ENCODE measurements around the gene TTC9B.
A peak's percentile ranks its signal among the peaks of the same experiment; 100 is the strongest.

Gene TTC9B

DNA sequence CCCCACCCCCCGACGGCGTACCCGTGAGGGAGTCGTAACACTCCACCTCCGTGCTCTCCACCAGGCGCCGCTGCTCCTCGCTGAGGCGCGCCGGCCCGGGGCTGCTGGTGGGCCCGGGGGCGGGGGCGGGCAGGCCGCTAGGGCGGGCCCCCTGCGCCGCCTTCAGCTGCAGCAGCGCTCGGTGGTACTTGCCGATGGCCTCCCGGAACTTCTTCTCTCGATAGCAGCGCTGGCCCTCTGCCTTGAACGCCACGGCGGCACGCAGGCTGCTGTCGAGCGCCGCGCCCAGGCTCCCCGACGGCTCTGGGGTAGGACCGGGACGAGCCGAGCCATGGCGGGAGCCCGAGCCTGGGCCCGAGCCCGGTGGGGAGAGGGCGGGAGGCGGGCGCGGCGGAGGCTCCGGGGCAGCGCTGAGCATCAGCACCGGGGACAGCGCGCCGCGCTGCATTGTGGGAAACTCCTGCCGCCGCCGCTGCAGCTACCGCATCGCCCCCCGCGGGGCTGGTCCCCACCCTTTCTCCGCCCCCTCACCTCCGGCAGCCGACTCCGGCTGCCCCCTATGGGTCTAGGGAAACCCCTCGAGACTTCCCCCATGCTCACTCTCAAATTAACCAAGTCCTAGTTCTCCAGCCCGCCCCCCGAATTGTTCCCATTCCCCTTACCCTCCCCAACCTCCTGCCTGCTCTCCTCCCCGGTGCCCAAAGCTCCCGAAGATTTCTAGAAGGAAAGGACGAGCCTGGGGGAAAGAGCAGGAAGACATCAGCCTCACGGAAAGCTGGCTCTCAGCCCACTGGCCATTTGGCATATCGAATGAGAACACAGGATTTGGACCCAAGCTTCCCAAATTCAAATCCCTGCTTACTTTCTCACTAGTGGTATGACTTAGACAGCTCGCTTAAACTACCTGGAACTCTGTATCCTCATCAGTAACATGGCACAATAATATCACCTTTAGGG is at the start of gene TTC9B:
TSS of gene TTC9B (minus strand) at position 451 of the 957 bp plus-strand sequence. CDS start at position 448, 3 bp downstream.
- peak; percentile 36 for DNase-seq

GRCh38 chr19:40267601-40267997 is 49.4 kb upstream of the TTC9B start:
- no peak for DNase-seq

DNA sequence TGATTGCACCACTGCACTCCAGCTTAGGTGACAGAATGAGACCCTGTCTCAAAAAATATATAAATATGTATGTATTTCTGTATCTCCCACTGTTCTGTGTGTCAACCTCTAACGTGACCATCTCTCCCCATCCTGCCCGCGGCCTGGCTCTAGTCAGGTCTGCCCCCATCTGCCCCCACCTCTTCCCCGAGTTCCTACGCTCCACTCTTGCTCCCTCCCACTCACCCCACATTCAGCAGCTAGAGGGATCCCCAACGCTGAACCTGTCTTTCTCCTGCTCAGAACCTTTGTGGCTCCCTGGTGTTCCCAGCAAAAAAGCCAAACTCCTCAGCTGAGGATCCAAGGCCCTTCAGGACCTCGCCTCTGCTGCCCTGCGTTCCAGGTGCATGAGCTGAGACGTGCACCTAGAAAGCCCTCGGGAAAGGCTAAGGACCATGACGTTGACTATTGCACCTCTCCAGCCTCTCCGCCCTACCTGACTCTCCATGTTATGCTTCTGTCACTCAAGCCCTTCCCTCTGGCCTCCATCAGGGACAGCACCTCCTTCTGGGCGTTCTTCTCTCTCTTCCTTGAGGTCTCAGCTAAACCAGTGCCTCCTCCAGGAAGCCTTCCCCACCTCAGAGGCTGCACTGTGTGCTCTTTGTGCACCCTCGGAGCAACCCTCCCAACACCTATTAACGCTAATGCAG is 48.9 kb upstream of the TTC9B start:
- DNase-seq: no peak

DNA sequence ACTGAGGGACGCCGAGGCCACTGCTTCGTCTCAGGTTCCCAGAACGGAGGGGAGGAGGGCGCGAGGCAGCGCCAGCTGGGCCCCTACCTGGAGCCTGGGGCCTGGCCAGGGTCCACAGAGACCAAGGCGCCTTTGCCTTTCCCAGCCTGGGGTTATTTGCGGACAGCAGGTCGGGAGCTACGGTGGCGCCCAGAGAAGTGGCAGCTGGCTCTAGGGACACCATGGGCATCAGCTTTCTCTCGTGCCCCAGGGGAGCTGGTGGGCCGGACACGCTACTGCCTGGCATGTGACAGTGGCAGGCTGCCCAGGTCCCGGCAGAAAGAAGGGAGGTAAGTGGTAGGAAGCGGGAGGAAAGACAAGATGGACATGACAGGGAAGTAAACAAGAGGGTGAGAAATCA is 47.9 kb upstream of the TTC9B start:
- DNase-seq: no peak

DNA sequence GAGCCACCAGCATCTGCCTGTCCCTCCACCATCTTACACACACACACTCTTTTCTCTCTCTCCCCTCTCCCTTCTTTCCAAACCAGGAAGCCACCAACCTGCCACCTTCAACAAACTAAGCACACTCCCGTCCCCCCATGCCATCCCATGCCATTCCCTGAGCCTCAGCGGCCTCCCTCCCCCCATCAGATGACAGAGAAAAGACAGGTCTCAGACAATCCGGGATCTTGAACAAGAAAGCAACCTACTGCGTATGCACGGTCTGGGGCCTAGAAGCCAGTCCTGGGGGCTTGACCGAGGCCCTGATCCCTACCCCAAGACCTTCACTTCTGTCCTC is 47.5 kb upstream of the TTC9B start:
- no peak for DNase-seq

DNA sequence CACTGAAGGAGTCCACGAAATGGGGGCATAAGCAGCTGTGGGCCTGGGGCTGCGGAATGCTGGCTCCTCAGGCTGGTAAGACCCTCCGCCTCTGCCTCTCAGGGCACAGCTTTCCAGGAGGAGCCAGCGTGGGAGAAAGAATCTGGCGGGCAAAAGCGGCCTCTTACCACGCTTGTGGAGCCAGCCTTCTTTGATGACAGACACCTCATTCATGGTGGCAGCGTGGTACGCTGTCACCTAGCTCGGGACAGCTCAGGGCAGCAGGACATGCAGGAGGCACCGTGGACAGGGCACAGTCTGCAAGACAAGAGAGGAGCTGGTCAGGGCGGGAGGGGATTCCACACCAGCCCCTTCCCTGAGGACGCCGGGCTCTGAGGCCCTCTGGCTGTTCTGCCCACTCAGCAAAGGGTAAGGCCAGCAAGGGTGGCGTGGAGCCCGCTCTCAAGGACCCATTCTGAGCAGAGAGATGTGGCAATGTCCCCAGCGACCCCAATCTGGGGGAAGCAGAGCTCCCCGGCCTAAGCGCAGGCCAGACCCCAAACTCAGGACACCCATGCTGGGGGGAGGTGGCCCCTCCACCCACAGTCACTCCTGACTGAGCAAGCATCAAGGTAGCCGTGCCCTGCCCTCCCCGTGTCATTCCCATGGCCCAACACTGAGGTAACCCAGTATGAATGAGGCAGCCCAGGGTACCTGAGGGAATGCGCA is 47.0 kb upstream of the TTC9B start:
- DNase-seq: no peak

DNA sequence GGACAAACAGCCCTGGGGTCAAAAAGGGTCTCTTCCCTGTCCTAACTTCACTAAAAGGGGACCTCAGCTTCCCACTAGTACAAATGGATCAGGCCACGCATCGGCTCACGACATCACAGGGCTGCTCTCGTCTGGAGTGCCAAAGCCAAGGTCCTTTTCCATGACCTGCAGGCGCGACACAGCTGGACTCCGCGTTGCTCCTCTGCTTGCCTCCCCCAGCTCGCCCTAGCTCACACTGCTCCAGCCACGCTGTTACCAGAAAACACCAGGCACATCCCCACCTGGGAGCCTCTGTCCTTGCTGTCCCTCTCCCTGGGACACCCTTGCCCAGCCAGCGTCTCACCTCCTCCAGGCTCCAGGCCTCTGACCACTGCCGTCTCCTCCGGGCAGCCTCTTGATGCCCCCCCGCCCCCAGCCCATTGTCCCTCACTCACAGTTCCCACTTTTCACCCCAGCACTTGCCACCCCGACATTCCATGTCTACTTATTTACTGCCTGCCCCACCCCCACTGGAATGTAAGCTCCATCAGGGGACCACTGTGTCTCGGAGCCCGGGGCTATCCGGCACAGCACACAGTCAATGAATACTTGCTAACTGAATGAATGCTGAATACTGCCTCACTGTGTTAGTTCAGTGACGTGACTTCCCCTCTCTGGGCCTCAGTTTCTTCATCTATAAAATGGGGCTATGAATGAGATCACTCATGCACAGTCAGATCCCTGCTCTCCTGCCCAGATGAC is 46.3 kb upstream of the TTC9B start:
- no peak for DNase-seq

- DNase-seq: no peak
Observed at GRCh38 chr19:40263440-40264313, 45.5 kb upstream of the TTC9B start.

DNA sequence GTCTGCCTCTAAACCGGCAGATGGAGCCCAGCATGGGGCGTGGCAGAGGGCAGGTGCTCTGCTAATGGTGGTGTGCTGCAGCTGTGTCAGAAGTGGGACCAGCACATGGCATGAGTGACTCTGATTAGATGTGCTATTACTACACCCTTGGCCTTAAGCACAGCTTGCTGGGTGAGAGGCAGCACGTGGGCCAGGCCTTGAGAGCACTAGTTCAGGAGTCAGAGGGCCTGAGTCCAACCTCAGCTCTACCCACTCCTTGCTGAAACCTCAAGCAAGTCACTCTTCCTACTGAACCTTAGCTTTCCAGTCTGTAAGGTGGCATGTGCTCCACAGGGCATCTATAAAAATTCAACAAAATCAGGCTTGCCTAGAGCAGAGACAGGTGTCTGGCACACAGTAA is 44.2 kb upstream of the TTC9B start:
- DNase-seq: no peak

DNA sequence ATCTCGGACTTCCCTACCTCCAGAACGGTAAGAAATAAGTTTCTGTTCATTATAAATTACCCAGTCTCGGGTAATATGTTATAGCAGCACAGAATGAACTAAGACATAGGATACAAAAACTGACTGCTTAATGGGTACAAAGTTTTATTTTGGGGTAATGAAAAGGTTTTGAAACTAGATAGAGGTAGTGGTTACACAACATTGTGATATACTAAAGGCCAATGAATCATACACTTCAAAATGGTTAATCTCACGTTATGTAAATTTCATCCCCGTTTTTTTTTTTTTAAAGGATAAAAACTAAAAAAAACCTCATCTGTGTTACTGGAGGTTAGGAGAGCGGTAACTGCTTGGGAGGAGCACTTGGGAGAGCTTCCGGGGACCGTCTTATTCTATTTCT is 43.4 kb upstream of the TTC9B start:
- no peak for DNase-seq

DNA sequence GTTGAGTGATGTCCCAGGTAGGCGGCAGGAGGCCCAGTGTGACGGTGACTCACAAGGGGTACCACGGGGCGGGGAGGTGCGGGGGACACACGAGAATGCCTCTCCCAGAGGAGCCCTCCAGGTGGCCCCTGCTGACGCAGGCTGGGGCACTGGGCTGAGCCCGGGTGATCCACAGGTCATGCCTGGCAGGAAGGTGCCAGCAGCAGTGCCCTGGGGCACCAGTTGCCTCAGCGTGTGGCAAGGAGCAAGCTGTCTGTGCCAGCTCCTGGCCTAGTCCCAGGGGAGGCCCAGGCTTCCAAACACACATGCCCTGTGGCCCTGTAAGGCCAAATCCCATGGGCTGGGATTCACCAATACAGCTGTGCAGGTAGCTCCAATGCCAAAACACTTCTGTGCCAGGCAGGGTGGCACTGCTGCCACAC is 38.9 kb upstream of the TTC9B start:
- no peak for DNase-seq

- DNase-seq: no peak
Observed at GRCh38 chr19:40256512-40256911, 38.3 kb upstream of the TTC9B start.

DNA sequence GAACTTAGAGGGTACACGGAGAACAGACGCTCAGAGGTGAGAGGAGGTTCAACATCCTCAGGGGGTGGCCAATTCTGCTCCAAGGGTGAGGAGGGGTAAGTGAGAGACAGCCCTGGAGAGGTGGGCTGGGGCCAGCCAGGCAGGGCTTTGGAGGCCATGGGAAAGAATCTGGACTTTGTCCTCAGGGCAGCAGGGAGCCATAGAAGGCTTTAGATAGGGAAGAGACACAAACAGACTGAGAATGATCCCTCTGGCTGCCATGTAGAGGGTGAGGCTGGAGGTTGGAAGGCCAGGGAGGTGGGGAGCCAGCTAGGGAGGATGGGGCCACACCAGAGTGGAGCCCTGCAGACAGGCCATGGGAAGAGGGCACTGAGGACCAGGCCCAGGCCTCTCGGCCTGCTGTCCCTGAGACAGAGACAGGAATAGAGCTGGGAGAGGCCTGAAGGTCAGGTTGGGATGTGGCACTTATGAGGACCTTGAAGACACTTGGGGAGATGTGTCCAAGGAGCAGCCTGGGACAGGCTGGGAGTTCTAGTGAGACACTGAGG is 37.5 kb upstream of the TTC9B start:
- DNase-seq: no peak

DNA sequence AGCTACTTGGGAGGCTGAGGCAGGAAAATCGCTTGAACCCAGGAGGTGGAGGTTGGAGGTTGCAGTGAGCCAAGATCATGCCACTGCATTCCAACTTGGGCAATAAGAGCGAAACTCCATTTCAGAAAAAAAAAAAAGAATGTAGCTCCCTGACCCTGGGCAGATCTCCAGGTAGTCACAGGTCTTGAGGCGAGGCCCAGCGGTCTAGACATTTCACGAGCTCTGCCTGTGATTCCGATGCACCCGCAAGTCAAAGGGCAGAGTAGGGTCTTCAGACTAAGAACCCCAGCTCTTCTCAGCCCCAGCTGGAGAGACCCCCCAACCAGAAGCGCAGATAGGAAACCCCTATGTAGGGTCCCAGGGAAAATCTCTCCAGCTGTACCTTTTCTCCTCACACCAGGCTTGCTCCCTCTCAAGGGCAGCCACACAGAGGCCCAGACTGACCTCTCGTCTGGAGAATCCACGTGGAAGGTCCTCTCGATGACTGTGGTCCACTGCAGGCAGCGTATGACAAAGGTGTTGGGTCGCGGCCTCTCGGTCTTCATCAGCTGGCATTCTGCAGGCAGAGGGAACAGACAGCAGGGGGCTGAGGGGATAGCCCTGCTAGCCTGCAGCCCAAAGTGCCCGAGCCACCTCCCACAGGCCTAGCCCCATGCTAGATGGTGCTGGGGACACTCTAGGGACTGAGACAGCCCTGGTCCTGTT is 36.7 kb upstream of the TTC9B start:
- DNase-seq: no peak

- no peak for DNase-seq
Observed at GRCh38 chr19:40253611-40254092, 35.5 kb upstream of the TTC9B start.

DNA sequence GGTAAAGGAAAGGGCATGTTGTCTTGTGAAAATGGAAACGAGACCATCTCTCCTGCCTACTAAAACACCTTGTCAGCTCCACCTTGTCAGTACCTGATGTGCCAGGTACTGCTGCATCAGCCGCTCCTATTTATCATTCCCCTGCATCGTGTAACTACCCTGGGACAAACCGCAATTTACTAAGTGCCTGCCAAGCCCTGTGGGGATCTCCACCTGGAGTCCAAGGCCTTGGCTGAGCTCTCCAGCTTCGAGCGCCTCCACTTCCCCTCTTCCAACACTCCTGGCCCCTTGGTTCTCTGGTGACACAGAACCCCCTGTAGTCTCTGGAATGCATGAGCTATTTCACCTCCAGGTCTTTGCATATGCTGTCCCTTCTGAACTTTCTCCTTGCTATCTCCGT is 34.2 kb upstream of the TTC9B start:
- no peak for DNase-seq

GRCh38 chr19:40251991-40252390 is 33.8 kb upstream of the TTC9B start:
- no peak for DNase-seq

DNA sequence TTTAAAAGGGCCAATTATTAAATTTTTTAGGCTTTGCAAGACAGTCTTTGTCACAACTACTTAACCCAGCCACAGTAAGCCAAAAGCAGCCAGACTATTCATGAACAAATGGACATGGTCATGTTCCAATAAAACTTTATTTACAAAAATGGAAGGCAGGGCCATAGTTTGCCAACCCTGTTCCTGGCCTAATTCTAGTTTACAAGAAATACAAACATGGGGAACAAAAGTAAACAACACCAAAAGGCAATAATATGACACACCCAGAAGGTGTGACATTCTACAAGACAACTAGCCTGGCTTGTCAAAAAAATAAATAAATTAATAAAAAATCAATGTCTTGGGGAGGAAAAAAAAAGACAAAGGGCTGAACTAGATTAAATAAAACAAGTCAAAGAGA is 33.1 kb upstream of the TTC9B start:
- DNase-seq: no peak

GRCh38 chr19:40249781-40250180 is 31.6 kb upstream of the TTC9B start:
- DNase-seq: no peak

DNA sequence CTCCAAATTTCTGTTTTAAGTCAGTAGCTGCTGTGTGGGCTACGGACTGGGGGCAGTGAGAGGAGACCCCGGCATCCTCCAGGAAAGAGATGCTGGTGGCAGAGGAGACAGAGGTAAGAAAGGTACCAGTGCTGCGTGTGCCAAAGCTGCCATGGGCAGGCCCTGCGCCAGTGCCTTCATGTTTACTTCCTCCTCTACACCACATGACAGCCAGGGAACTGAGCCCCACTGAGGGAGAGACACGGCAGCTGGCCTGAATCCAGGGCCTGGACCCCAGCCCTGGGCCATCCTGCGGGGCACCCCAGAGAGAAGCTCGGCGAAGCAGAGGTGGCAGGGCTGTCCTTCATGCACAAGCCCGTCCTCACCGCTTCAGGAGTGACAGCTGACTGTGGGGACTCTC is 31.0 kb upstream of the TTC9B start:
- DNase-seq: no peak

Data from fibroblast of skin of right biceps (primary cell).